HG03354 (cell line): ENCODE results near the gene BLOC1S5.
A peak's percentile ranks its signal among the peaks of the same experiment; 100 is the strongest.

ENCODE experiments used
- ATAC-seq: cut with Tn5 transposase; IDR thresholded peaks from one replicate; pipeline ENCODE4 v1.9.1; 2021; ENCODE audit warnings: mild to moderate bottlenecking; ENCODE audit not compliant: unreplicated experiment, poor library complexity, severe bottlenecking

The BLOC1S5 gene, protein sequence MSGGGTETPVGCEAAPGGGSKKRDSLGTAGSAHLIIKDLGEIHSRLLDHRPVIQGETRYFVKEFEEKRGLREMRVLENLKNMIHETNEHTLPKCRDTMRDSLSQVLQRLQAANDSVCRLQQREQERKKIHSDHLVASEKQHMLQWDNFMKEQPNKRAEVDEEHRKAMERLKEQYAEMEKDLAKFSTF

DNA sequence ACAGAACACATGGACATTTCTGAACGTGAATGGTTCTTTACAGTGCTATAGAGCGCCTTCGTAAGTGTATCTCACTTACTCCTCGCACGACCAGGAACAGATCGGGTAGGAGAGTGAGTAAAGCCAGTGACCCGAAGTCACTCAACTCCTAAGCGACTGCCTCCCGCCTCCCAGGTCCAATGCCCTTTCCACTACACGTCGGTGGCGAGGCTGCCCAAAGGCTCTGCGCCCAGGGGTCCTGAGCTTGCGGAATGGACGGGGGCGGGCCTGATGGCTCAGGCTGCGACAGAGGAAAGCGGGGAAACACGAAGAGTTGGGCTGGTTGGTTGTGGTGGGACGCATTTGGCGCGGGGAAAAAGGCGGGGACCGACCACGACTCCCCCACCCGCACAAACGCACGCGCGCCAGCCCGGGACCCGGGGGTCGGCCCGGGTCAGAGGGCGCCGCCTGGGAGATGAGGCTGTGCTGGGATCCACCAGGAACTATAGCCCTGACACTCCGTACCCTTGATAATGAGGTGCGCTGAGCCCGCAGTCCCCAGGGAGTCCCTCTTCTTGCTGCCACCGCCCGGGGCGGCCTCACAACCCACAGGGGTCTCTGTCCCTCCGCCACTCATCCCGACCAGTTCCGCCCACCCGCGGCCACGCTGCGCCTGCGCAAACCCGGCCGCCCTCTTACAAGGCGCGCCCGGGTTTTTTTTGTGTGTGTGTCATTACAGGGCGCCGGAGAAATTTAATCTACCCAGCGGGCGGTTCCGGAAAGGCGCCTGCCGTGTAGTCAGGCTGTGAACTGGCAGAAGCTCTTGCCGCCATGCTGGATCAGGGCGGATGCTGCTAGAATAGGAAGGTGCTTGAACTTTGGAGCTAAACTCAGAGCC, at the start of gene BLOC1S5:
BLOC1S5 (minus strand) TSS at position 629 of the 877 bp plus-strand sequence; CDS start at position 616, 13 bp downstream.
- ATAC-seq: peak; percentile 92

DNA sequence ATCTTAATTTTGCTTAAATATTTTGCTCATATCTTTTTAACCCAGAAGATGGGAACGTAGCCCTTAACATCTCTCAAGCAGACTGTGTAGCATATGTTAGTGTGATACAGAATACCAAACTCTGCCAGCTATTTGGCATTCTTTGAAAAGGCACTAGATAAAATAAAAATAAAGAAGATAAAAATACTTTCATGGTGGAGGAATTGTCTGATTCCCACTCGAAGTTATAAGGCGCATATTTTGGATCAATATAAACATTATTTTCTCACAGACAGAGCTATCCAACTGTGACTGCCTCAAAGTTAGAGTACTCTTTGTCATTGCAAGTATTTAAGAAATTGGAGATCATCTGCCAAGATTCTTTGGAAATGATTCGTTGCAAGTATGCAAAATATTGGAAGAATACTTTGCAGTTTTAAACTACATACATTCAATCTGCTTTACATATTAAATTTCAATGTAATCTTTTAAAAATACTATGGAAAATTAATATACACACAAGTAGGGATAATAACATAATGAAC, 49.0 kb upstream of the BLOC1S5 start:
- ATAC-seq: no peak

DNA sequence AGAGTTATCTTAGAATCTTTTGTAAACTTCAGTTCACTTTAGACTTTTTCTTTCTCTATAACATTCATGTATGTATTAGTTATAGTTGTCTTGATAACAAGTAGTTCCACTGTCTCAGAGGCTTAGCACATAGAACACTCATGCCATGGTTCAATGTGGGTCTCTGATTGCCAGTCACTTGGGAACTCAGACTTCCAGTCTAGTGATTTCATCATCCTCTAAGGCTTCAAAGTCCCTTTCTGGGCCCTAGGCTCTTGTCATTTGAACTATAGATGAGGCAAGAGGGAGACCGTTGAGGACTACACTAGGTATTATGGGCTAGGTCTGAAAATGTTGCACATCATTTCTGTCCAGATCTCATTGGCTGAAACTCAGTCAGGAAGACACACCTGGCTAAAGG, 46.5 kb upstream of the BLOC1S5 start:
- no peak for ATAC-seq

DNA sequence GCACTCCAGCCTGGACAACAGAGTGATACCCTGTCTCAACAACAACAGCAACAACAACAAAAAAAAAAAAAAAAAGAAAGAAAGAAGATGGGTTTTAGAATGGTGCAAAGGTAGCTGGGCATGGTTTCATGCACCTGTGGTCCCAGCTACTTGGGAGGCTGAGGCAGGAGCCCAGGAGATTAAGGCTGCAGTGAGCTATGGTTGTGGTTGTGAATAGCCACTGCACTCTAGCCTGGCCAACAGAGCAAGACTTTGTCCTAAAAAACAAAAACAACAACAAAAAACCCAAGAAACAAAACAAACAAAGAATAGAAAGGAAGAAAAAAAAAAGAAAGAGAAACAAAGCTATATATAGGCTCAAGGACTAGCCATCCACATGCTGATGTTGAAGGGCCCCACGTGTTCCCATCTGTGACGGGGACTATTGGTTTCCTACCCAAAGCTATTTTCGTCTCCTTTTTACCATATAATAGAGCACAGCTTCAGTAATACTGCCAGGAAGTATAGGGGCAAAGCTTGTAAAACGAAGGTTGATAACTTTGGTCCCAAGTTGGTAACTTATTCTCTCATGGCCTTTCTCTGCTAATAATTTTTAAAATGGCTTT, 46.0 kb upstream of the BLOC1S5 start:
- peak; percentile 82 for ATAC-seq

DNA sequence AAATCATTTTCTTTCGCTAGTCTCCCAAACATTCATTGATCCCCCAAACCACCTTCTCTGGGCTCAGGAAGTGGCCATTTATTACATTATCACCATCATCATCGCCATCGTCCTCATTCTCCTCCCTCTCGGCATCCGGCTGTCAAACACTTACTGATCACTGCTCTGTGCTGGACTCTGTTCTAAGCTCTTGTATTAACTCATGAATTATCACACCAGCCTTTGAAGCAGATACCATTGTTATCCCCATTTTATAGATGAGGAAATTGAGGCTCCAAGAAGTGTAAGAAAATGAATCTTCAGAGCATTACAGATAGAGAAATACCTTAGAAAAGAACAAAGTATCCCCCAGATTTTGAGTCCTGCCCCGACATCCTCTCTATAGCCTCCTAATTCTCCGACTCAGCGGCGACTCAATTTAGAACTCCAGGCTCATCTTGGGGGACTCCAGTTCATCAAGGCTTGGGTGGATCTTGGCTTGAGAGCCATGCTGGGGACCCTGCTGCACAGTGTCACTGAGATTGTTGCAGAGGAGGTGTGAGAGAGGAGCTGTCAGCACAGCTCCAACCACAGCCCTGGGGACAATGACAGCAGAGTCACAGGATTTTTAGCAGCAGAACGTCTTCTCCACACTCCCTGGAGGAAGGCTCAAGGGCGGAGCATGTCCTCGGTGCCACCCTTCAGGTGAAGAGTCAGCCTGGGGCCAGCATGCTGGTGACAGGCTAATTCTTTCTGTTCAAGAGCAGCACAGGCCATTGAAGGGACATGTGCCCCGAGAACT, 44.8 kb upstream of the BLOC1S5 start:
- no peak for ATAC-seq

DNA sequence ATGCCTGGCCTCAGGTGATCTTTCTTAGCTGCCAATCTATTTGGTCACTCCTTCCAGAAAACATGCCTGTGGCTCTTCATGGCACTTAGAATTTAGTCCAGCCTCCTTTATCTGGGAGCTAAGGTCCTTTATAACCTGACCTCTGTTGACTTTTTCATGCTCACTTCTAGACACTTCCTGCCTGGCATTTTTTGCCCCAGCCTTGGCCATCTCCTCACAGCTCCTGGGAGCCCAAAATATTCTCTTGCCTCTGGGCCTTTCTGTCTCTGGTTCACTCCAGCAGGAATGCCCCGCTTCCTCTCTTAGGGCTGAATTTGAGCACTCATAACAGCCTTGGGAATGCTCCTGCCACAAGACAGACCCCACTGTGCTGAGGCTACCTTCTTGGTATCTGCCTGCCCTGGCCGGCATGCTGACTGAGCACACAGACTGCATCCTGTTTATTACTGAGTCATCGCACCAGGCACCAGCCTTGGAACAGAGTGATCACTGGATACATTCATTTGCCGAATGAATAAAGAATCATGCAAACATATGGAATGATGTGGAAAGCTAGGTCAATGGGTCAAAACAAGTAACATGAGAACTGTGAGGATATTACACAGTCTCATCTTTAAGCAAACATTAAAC, 44.0 kb upstream of the BLOC1S5 start:
- ATAC-seq: no peak

GRCh38 chr6:8105791-8106190, 41.6 kb upstream of the BLOC1S5 start:
- ATAC-seq: no peak

DNA sequence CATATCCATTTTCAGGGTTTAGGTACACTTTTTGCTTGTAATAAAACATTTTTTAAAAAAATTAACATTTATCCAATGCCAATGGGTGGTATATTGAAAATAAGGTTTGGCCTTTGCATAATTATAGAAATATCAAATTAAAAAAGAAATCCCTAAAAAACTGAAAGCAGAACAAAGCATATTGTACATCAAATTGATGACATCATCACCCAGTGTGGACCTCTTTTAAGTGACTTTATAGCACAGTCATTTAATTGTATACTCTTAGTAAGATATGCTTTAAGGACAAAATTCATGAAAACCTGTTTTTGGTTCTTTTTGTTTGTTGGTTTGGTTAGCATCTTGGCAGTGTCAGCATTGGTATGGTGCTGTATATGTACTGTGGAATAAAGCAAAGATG, 39.5 kb upstream of the BLOC1S5 start:
- no peak for ATAC-seq

GRCh38 chr6:8102122-8102958, 38.2 kb upstream of the BLOC1S5 start, which contains the start of gene EEF1E1:
EEF1E1 (minus strand) TSS chr6:8102548; CDS start chr6:8102521, 27 bp downstream.
- ATAC-seq: peak; percentile 99

DNA sequence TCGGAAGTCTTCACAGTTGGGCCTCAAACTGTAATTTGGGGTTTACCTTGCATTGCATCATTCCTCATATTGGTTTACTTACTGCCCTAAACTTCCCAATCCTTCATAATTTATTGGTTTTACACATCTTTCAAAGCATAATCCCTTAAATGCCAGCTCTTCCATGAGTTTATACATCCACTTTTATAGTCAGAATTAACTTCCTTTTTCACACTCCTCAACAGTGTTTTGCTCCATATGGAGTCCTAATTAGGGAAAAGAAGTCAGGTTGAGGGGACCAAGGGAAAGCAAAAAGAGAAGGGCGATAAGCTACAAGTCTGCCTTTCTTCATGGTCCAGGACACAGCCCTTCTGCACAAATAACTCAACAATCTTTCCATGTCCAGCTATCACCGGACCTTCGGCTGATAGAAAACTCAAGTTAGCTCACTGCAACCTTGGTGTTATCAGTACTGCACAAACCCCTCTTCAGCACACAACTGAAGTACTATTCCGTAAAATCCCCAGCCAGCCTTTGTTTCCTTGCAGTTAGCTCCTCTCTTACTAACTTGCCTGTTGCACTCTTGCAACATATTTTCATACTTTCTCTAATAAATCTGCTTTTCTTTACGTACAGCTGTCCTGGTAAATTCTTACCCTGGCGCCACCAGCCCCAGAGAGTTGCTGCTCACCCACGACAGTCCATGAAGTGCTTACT, 36.1 kb upstream of the BLOC1S5 start:
- no peak for ATAC-seq

- ATAC-seq: no peak
These were observed 26.5 kb upstream of the BLOC1S5 start for GRCh38 chr6:8090650-8091049.

DNA sequence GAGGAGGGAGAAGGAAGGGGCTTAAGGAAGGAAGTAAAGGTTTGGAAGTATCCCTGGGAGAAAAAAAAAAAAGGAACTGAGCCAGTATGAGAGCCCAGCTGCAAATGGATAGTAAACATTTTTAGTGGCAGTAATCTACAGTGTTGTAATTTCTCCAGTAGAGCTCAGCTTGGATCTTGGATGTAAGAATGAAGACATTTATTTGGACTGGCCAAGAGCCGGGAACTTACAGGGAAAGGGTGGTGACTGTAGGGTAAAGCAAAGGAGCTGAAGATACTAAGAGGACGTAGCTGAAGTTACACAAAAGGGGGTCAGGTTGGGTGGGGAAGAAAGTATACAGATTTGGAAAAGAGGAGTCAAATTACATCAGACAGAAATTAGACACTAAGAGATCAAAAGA, 24.7 kb upstream of the BLOC1S5 start:
- ATAC-seq: no peak

GRCh38 chr6:8087870-8088754, 23.9 kb upstream of the BLOC1S5 start:
- ATAC-seq: no peak

- ATAC-seq: no peak
These were observed 22.6 kb upstream of the BLOC1S5 start for GRCh38 chr6:8086755-8087306.

- ATAC-seq: no peak
These were observed 20.9 kb upstream of the BLOC1S5 start for GRCh38 chr6:8085053-8085511.

- no peak for ATAC-seq
These were observed 20.4 kb upstream of the BLOC1S5 start for GRCh38 chr6:8084586-8084985.
